ENCODE results near the gene PPP1R14B. TPM values are rescaled to one million over a fixed set of nuclear protein-coding genes. Genes with fewer than 3 reads are reported as not detected.

PPP1R14B gene
- total RNA-seq, 1 donor from 2014 or later: 316 TPM

GRCh38 chr11:64261556-64262080, 14.9 kb upstream of the PPP1R14B start:
- DNase-seq (ENCODE audit: extremely low read depth, low read depth, low spot score): no peak

DNA sequence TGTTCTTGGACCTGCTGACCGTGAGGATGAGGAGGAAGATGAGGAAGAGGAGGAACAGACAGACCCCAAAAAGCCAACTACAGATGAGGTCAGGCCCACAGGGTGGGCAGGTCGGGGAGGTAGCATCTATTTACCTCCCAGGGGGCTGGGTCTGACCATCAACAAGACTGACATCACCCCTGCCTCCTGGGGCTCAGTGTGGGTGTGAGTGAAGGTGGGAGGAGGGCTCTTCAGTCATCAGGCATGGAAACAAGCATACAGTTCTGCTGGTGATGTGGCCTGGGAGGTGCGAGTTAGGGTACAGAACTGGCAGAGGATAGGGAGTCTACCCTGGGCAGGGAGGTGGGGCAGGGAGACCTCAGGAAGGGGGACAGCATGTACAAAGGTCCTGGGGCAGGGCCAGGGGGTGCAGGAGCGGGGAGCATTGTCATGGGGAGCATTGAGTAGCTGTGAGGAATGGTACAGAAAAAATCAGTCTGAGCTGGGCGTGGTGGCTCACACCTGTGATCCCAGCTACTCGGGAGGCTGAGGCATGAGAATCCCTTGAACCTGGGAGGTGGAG, 13.5 kb upstream of the PPP1R14B start:
- DNase-seq (ENCODE audit: extremely low read depth, low read depth, low spot score): no peak

DNA sequence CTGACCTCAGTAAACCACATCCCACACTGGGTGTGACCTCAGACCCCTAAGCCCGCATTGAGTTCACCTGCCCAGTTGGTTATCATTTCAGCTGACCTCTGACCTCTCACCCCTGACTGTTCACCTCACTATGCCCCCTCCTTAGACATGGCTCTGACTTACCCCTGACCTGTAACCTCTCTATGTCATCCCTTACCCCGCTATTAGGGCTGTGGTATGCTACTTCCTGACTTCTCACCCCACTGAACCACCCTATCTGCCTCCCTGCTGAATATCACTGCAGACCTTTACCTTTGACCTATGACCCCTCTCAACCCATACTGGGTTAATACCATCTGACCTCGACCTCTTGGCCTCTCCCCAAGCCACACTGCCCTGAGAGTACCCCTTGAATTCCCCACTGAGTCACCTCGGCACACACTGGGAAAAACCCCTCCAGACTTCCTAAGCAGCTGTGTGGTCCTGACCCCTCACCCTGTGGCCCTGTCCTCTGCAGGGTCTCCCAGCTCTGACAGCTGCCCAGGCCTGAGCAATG, 12.9 kb upstream of the PPP1R14B start:
- DNase-seq (ENCODE audit: extremely low read depth, low read depth, low spot score): no peak

GRCh38 chr11:64258946-64259532, 12.3 kb upstream of the PPP1R14B start:
- DNase-seq (ENCODE audit: extremely low read depth, low read depth, low spot score): no peak

DNA sequence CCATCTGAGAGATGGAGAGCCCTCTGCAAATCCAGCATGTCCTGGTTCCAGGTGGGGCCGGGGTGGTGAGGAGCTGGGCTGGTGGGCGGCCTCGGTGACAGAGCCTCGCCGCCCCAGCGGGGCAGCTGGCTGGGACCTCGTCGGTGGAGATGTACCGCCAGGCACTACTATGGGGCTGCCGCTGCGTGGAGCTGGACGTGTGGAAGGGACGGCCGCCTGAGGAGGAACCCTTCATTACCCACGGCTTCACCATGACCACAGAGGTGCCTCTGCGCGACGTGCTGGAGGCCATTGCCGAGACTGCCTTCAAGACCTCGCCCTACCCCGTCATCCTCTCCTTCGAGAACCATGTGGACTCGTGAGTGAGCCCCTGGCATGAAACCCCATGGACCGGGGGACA, 11.6 kb upstream of the PPP1R14B start:
- DNase-seq (ENCODE audit: extremely low read depth, low read depth, low spot score): no peak

- no peak for DNase-seq (ENCODE audit: extremely low read depth, low read depth, low spot score)
These were observed 9.6 kb upstream of the PPP1R14B start for GRCh38 chr11:64256300-64256699.

DNA sequence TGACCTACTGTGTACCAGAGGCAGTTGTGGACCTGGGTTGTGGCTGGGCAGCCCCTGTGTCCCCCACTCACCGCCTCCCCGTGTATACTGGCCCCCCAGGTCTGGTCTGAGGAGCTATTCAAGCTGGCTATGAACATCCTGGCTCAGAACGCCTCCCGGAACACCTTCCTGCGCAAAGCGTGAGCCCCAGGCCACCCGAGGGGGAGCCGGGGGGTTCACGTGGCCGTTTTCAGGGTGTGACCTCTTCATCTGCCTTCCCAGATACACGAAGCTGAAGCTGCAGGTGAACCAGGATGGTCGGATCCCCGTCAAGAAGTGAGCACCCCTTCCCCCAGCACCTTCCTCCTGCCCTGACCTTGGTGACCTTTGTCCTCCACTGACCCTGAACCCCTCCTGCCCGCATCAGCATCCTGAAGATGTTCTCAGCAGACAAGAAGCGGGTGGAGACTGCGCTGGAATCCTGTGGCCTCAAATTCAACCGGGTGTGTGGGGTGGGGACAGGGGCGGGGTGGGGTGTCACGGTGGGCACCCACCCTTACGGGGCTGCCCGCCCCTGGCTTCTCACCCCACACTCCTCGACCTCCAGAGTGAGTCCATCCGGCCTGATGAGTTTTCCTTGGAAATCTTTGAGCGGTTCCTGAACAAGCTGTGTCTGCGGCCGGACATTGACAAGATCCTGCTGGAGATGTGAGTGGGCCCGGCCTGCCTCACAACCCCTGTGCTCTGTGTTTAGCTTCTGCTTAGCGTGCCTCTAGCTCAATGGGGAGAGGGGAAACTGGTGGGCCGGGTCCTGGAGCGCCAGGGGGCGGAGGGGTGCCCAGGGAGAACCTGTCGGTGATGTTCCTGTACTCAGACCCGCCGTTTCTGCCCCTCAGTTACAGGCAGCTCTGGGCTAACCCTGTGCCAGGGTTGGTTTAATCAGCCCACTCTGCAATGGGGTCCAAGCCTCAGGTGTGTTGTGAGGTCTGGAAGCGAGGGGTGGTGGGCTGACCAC, 8.7 kb upstream of the PPP1R14B start:
- DNase-seq (ENCODE audit: extremely low read depth, low read depth, low spot score): no peak

DNA sequence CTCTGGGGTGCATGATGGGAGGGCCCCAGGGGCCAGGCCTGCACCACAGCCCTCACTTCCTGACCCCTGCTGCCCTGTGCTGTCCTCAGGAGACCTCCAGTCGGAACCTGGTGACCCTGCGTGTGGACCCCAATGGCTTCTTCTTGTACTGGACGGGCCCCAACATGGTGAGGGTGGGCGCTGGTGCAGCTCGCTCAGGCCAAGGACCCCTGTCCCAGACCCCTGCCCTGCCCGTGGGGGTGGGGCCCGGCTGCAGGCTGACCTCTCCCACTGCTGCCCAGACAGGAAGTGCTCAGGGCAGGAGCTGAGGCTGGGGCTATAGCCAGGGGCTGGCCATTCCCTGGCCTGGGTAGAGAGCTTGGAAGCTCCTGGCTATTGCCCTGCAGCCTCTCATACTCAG, 7.6 kb upstream of the PPP1R14B start:
- no peak for DNase-seq (ENCODE audit: extremely low read depth, low read depth, low spot score)

GRCh38 chr11:64253481-64253880, 6.7 kb upstream of the PPP1R14B start:
- DNase-seq (ENCODE audit: extremely low read depth, low read depth, low spot score): no peak

GRCh38 chr11:64253043-64253442, 6.3 kb upstream of the PPP1R14B start:
- no peak for DNase-seq (ENCODE audit: extremely low read depth, low read depth, low spot score)

GRCh38 chr11:64252003-64252872, 5.5 kb upstream of the PPP1R14B start:
- no peak for DNase-seq (ENCODE audit: extremely low read depth, low read depth, low spot score)

GRCh38 chr11:64251753-64252002, 4.9 kb upstream of the PPP1R14B start:
- DNase-seq (ENCODE audit: extremely low read depth, low read depth, low spot score): no peak

DNA sequence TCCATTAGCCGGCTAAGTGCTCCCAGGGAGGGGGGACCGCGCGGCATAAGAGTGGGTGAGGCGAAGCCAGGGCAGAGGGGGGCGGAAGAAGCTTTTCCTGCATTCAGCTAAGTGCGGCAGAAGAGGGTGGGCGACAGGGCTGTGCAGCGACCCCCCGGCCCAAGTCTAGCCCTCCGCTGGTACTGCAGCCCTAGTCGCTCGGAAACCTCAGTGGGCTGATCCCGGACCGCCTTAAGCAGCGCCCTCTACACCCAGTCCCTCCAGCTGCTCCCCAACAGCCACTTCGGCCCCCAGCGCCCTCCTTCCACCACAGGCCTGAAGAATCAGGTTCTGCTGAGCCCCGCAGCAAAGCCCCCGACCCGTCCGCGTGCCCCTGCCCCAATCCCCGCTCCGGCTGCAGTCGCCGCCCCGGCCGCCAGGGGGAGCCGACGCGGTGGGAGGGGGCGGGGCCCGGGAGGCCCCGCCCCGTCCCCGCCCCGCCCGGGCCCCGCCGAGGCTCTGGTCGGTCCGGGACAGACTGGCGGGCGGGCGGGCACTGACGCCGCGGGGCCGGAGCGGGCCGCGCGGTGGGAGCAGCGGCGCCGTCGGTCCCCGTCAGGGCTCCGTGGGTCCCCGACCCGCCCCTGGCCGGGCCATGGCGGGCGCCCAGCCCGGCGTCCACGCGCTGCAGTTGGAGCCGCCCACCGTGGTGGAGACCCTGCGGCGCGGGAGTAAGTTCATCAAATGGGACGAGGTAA, 4.4 kb upstream of the PPP1R14B start, which contains the start of gene PLCB3:
TSS of gene PLCB3 (plus strand) at position 515 of the 737 bp plus-strand sequence. CDS start at position 635, 120 bp downstream.
- DNase-seq (ENCODE audit: extremely low read depth, low read depth, low spot score): no peak

DNA sequence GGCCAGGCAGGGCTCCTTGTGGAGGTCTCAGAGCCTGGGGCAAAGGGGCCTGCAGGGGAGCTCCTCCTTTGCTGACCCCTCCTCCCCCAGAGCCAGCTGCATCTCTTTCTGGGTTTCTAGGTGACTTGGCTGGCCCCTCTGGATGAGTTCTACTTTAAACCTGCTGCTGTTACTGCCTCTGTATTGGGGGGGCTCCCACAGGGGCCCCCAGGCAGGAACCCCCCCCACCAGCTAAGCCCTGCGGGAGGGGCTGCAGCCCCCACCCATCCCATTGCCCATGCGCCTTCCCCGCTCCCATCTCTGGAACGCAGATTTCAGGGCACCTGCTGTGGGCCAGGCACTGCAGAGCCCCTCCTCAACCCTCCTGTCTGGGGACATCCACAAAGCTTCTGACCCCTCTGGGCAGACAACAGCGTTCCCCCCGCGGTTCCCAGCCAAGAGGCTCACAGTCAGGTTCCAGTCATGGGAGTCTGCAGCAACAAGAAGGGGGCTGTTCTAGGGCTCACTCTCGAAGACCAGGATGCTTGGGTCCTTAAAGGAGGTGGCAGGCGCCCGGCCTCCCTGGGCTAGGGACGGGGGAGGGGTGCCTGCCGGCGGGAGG, 3.8 kb upstream of the PPP1R14B start:
- DNase-seq (ENCODE audit: extremely low read depth, low read depth, low spot score): no peak

DNA sequence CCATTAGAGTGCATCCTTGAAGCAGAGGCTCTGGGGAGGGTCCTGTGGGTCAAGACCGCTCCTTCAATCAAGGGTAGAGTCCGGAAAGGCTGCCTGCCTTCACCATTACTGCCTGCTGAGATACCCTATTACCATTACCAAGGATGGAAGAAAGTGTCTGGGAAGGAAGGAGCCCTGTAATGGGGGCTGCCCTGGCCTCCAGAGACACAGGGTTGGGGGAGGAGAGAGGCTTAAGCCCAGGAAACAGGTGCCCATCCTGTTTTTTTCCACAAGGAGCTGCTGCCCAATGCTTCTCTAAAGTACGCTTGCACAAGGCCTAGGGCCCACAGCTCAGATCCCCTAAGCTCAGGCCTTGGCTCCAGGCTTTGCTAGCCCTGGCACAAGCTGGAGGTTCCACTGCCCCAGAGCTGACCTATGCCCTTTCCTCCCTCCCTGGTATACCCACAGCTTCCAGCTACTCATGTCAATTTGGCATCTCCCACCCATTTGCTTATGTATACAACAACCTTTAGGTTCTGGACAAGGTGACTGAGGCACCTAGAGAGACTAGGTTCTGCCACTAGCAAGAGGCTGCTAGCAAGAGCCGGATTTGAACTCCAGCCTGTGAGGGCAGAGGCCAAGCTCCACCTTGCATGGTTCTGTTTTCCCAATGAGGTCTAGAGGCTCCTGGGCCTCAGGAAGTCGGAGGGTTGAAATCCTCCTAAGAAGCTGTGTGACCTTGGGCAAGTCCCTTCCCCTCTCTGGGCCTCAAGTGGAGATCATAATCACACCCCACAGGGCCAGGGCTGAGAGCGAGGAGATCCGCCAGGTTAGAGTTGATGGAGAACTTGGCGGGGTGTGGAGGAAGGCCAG, 3.0 kb upstream of the PPP1R14B start:
- DNase-seq (ENCODE audit: extremely low read depth, low read depth, low spot score): no peak

DNA sequence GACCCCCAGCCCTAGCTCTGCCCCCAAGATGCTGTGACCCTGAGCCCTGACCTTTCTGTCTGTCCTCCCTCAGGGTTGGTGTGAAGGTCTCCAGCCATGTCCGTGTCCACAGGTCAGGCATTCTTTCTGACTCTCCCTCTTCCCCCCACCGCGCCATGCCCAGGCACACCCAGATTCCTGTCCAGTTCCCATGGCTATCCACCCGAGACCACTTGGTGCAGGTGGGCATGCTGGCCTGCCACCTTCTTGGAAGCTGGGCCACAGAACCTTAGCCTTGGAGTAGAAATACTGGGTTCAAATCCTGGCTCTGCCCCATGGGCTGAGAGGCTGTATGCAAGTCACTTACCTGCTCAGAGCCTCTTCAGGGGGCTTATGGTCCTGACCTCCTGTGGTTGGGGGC, 2.3 kb upstream of the PPP1R14B start:
- no peak for DNase-seq (ENCODE audit: extremely low read depth, low read depth, low spot score)

DNA sequence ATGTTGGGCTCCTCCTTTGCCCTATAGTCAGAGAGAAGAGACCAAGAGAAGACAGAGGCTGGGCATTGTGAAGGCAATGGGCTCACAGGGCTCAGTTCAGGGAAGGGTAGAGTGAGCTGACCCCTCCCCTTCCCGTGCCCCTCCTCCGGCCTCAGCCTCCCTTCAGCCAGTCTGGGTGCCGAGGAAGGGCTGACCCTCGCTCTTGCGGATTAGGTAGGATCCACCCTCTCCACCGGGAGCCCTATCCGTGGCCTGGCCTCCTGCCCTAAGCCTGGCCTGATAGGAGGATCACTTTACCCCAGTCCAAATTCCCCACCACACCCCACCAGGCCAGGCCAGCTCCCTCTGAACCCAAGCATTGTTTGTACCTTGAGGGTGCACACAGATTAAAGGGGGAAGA, 1.8 kb upstream of the PPP1R14B start:
- DNase-seq (ENCODE audit: extremely low read depth, low read depth, low spot score): no peak

- DNase-seq (ENCODE audit: extremely low read depth, low read depth, low spot score): no peak
These were observed 1.2 kb upstream of the PPP1R14B start for GRCh38 chr11:64247729-64248531.
